Stimulated activated CD4-positive, alpha-beta T cell treated with anti-CD3 and anti-CD28 coated beads, Interleukin-12 subunit alpha, Interleukin-12 subunit beta, amount 100 ng/mL, for 4 hours (primary cell): ENCODE data around the gene SUPT5H.

Experiments
- DNase-seq: peaks from one replicate; pipeline ENCODE4 v3.0.0-alpha.2; 2020

The SUPT5H gene

GRCh38 chr19:39498798-39499642 lies 53.6 kb downstream of the SUPT5H start, which contains the start of gene DLL3:
Gene DLL3 (plus strand): TSS chr19:39498947. CDS start chr19:39498975, 28 bp downstream.
- no peak for DNase-seq

DNA sequence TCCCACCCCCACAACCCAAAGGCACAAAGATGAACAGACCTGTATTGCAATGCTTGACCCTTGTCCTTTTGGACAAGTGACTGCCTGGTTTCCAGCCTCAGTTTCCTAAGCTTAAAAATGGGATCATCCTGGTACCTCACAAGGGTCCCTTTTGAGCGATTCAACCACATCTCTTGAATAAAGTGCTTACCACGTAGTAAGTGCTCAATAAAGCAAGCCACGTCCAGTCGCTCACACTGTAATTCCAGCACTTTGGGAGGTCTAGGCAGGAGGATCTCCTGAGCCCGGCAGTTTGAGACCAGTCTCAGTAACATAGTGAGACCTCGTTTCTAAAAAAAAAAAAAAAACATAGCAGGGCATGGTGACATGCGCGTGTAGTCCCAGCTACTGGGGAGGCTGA lies 54.5 kb downstream of the SUPT5H start:
- DNase-seq: no peak

DNA sequence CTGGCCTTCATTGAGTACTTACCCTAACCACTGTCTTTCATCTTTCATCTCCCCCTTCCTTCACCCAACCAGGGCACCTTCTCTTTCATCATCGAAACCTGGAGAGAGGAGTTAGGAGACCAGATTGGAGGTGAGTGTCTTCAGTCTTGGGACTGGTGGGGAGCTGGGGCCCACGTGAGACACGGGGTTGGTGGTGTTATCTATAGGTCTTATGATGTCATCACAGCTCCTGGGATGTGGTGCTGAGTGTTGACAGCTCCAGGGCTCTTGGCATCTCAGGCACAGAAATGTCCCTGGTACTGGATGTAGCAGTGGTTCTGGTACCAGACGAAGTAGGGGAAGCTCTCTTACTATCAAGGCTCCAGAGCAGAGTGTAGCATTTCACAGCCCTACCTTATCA lies 55.2 kb downstream of the SUPT5H start:
- no peak for DNase-seq

- DNase-seq: no peak
Measured at GRCh38 chr19:39501340-39501739, 56.0 kb downstream of the SUPT5H start.

- peak; percentile 76 for DNase-seq
Measured at GRCh38 chr19:39502640-39503417, 57.4 kb downstream of the SUPT5H start.

GRCh38 chr19:39506598-39506943 lies 61.2 kb downstream of the SUPT5H start:
- no peak for DNase-seq

GRCh38 chr19:39506944-39507714 lies 61.7 kb downstream of the SUPT5H start:
- DNase-seq: peak; percentile 56

- no peak for DNase-seq
Measured at GRCh38 chr19:39507715-39508364, 62.5 kb downstream of the SUPT5H start.

DNA sequence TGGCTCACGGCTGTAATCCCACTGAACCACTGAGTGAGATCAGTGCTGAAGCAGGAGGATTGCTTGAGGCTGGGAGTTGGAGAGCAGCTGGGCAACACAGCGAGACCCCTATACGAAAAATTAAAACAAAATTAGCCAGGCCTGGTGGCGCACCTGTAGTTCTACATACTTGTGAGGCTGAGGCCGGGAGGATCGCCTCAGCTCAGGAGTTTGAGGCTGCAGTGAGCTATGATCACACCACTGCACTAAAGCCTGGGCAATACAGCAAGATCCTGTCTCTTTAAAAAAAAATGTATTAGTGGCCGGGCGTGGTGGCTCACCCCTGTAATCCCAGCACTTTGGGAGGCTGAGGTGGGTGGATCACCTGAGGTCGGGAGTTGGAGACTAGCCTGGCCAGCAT lies 63.2 kb downstream of the SUPT5H start:
- DNase-seq: no peak

GRCh38 chr19:39509233-39509632 lies 63.9 kb downstream of the SUPT5H start:
- no peak for DNase-seq

DNA sequence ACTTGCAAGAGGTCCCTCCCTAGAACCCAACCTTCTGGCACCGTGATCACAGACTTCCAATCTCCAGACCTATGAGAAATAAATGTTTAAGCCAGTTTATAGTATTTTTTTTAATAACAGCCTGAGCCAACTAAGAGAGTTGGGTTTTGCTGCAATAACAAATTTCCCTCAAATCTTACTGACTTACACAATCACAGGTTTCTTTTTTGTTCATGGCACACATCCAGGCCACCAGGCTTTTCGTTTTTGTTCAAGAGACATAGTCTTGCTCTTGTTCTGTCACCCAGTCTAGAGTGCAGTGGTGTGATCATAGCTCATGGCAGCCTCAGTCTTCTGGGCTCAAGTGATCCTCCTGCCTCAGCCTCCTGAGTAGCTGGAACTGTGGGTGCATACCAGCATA lies 67.6 kb downstream of the SUPT5H start:
- DNase-seq: no peak

GRCh38 chr19:39514840-39515550 lies 69.6 kb downstream of the SUPT5H start, which contains the start of gene SELENOV:
Gene SELENOV (plus strand): TSS chr19:39515139. CDS start chr19:39515213, 74 bp downstream.
- no peak for DNase-seq

- peak; percentile 18 for DNase-seq
Measured at GRCh38 chr19:39515551-39516191, 70.3 kb downstream of the SUPT5H start.

DNA sequence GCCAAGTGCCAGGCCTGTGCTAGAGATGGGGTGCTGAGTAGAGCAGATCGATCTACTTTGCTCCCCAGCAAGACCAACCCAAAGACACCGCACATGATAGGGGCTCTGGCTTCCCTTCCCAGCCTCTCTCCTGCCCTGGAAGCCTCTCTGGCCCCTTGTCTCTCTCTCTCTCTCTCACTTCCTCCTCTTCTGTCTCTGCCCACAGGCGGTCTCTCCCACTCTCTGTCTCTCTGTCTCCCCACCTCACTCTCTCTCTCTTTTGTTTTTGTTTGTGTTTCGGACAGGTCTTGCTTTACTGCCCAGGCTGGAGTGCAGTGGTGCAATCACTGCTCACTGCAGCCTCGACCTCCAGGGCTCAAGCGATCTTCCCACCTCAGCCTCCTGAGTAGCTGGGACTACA lies 70.9 kb downstream of the SUPT5H start:
- no peak for DNase-seq

- DNase-seq: no peak
Measured at GRCh38 chr19:39517432-39517831, 72.0 kb downstream of the SUPT5H start.

DNA sequence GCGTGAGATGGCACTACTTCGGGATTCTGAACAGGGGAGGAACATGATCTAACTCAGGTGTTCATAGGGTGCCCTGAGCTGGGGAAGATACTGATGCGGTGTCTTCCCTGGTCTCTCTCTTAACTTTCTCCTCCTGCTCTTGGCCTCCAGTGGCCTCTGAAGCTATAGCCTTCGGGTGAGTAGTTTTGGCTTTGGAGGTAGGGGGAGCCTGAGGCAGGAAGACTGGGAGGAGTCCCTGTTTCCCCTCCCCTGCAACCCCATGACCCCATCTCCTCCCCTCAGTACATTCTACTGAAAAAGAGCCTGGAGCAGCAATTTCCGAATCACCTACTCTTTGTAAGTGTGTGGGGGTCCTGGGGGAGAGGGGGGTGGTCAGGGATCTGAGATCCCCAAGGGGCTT lies 73.1 kb downstream of the SUPT5H start:
- DNase-seq: no peak

DNA sequence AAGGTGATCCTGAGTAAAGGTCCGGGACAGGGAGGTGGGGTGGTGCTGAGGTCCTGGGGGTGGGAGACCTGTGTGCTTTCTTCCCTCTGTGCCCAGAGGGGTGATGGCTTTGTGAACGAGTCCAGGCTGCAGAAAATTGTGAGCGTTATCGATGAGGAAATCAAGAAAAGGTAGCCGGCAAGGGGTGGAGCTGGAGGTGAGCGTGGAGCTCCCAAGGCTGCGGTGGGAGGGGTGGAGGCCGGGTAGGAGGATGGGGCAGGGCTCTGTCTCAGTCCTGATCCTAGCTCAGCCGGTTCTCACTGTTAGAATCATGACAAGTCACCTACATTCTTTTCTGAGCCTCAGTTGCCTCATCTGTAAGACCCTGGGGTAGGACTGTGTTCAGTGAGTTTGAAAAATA lies 73.6 kb downstream of the SUPT5H start:
- no peak for DNase-seq

GRCh38 chr19:39520541-39521484 lies 75.4 kb downstream of the SUPT5H start:
- no peak for DNase-seq

- DNase-seq: no peak
Measured at GRCh38 chr19:39524495-39524894, 79.1 kb downstream of the SUPT5H start.

DNA sequence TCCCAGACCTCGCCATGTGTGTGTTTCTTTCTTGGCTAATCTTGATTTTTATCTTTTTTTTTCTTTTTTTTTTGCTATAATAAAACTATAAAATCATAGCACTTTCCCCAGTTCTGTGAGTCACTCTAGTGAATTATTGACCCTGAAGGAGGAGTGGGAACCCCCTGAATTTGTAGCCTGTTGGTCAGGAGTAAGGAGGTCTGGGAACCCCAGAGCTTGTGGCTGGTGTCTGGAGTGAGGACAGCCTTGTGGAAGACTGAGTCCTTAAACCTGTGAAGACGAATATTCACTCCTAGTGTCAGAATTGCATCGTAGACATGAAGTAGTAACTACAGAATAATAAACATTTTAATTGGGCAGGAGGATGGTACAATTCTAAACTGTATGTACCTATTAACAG lies 79.8 kb downstream of the SUPT5H start:
- DNase-seq: no peak
